ENCODE measurements around the gene ZFC3H1.

ZFC3H1 gene

GRCh38 chr12:71569885-71570284 lies 93.8 kb downstream of the ZFC3H1 start:
- peak; percentile 36 for DNase-seq

GRCh38 chr12:71567537-71567936 lies 96.1 kb downstream of the ZFC3H1 start:
- no peak for DNase-seq

- no peak for DNase-seq
Observed at GRCh38 chr12:71566655-71567054, 97.0 kb downstream of the ZFC3H1 start.

GRCh38 chr12:71565535-71565934 lies 98.1 kb downstream of the ZFC3H1 start:
- DNase-seq: no peak

GRCh38 chr12:71562676-71563595 lies 100.7 kb downstream of the ZFC3H1 start:
- no peak for DNase-seq
